Tibial artery (tissue), 4 donors: ENCODE results near the gene SLC4A3.

Experiments
- DNase-seq, 2 donors: peaks; one replicate each; pipeline ENCODE4 v3.0.0-alpha.2; 2019
- H3K27ac ChIP-seq, 2 donors: fragments of 200-600 bp; sonication (generic) in 1 of 2; 1 replicate in 1 of 2; 2 replicates in 1 of 2; pipeline ENCODE4 v1.5.1; 2018 to 2019; ENCODE audit warnings: mild to moderate bottlenecking in 1 of 2
- H3K27me3 ChIP-seq, 2 donors: fragments of 200-600 bp; sonication (generic) in 1 of 2; one replicate each; pipeline versions ENCODE4 v1.5.1 to v1.6.0; 2016 to 2019
- H3K36me3 ChIP-seq, 3 donors: fragments of 200-600 bp; sonication (generic) in 2 of 3; one replicate each; pipeline ENCODE4 v1.5.1; 2016 to 2019; ENCODE audit warnings: mild to moderate bottlenecking in 2 of 3
- H3K4me1 ChIP-seq, 4 donors: fragments of 200-600 bp; sonication (generic) in 2 of 4; 1 replicate in 3 of 4; 2 replicates in 1 of 4; pipeline ENCODE4 v1.5.1; 2016 to 2019
- H3K4me3 ChIP-seq, 2 donors: fragments of 200-600 bp; sonication (generic) in 1 of 2; 1 replicate in 1 of 2; 2 replicates in 1 of 2; pipeline ENCODE4 v1.5.1; 2018 to 2019; ENCODE audit warnings: mild to moderate bottlenecking in 2 of 2
- H3K9me3 ChIP-seq, 3 donors: fragments of 200-600 bp; sonication (generic) in 1 of 3; one replicate each; pipeline ENCODE4 v1.5.1; 2016 to 2019
- intact Hi-C: fragments of 100-400 bp; cut with DNase I; formaldehyde crosslinking; loops from one replicate; pipeline ENCODE4 v1.15.0; 2023; ENCODE audit warnings: low total_unique reads
- TF ChIP-seq, protein P1 (sequence below), 2 experiments: fragments of 200-600 bp in 1 of 2; fragments of 450-650 bp in 1 of 2; IDR thresholded peaks; one replicate each; pipeline ENCODE4 v1.5.1; 2017 to 2019; ENCODE audit warnings: antibody characterized with exemption in 2 of 2, mild to moderate bottlenecking in 1 of 2, moderate library complexity in 1 of 2

SLC4A3 gene

DNA sequence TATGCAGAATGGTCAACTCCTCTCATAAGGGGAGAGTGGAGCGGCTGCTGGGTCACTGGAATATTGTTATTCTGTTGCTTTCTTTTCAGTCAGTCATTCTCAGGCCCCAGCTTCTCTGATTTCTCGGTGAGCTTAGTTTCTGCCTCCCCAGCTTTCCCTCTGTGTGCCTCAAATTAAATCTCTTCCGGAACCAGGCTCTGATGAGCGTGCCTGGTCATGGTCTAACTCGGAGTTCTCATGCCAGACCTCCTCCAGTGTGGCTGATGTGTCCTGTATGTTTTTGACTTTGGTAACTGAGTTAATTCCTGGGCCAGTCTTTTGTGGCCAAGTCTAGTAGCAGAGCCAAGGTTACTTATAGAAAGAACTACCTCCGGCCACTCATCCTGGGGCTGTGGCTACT, 34.7 kb upstream of the SLC4A3 start:
- no peaks in the 10 kb centered on the region for H3K27me3 ChIP-seq

GRCh38 chr2:219593154-219593553, 34.3 kb upstream of the SLC4A3 start:
- H3K4me1 ChIP-seq: peaks cover 0 to 11% (median 6%) of the 10 kb centered on the region in 4 donors
- no peaks in the 10 kb centered on the region for H3K36me3 ChIP-seq
- H3K9me3 ChIP-seq: no peaks in the 10 kb centered on the region
- TF ChIP-seq, protein P1, sequence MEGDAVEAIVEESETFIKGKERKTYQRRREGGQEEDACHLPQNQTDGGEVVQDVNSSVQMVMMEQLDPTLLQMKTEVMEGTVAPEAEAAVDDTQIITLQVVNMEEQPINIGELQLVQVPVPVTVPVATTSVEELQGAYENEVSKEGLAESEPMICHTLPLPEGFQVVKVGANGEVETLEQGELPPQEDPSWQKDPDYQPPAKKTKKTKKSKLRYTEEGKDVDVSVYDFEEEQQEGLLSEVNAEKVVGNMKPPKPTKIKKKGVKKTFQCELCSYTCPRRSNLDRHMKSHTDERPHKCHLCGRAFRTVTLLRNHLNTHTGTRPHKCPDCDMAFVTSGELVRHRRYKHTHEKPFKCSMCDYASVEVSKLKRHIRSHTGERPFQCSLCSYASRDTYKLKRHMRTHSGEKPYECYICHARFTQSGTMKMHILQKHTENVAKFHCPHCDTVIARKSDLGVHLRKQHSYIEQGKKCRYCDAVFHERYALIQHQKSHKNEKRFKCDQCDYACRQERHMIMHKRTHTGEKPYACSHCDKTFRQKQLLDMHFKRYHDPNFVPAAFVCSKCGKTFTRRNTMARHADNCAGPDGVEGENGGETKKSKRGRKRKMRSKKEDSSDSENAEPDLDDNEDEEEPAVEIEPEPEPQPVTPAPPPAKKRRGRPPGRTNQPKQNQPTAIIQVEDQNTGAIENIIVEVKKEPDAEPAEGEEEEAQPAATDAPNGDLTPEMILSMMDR (IDR thresholded peaks at IDR 0.05): no peak
- no peak for DNase-seq
- intact Hi-C loops: no loop called here
- no peaks in the 10 kb centered on the region for H3K27me3 ChIP-seq
- no peak overlapping the region for H3K4me3 ChIP-seq
- H3K27ac ChIP-seq: no peak overlapping the region

More for the DNA sequence above, 34.7 kb upstream of the SLC4A3 start:
- no peak for DNase-seq
- H3K4me3 ChIP-seq: no peak overlapping the region
- TF ChIP-seq, protein P1 (IDR thresholded peaks at IDR 0.05): no peak
- H3K4me1 ChIP-seq: peaks cover 0 to 10% (median 6%) of the 10 kb centered on the region in 4 donors
- H3K36me3 ChIP-seq: no peaks in the 10 kb centered on the region
- intact Hi-C loops: no loop called here
- no peak overlapping the region for H3K27ac ChIP-seq
- no peaks in the 10 kb centered on the region for H3K9me3 ChIP-seq

GRCh38 chr2:219595256-219595655, 32.2 kb upstream of the SLC4A3 start:
- no peak overlapping the region for H3K27ac ChIP-seq
- H3K36me3 ChIP-seq: no peaks in the 10 kb centered on the region
- no peaks in the 10 kb centered on the region for H3K9me3 ChIP-seq
- peaks cover 0 to 15% (median 6%) of the 10 kb centered on the region in 4 donors for H3K4me1 ChIP-seq
- intact Hi-C loops: loop anchor here (5.0 kb wide), 1 partner anchor 43 kb away; no protein-coding TSS in a partner anchor
- H3K27me3 ChIP-seq: no peaks in the 10 kb centered on the region
- DNase-seq: no peak
- H3K4me3 ChIP-seq: no peak overlapping the region
- TF ChIP-seq, protein P1 (IDR thresholded peaks at IDR 0.05): no peak

DNA sequence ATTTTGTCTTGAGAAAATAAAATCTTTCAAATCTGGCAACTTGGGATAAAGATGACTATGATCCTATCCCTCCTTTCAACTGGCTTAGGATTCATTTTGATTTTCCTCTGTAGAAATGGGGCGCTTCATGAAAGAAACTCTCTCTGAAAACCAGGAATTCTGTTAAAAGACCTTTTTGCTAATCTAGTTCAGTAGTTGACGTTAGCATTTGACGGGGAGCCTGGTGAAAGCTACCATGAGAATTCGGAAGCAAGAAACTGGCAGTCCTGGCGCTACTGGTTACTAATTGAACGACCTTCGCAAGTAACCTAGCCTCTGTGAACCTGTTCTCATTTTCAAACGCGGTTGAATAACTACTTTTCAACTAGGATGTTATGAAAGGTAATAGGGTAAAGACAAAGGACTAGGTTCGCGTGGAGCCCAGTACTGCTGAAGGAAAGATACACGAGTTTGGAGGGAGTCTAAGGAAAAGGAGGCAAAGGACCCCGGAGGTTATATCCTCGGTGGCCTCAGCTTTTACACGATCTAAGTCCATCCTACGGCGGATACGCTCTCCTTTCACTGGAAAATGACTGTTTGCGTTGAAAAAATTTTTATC, 30.4 kb upstream of the SLC4A3 start:
- Histone ChIP-seq H3K4me3 (peak overlapping the region; percentile 63 to 76), H3K27ac (peak overlapping the region; percentile 84 to 87), H3K36me3 (peaks cover 9 to 11% (median 10%) of the 10 kb centered on the region in 3 donors), H3K27me3 (no peaks in the 10 kb centered on the region), H3K4me1 (peaks cover 0 to 15% (median 6%) of the 10 kb centered on the region in 4 donors), H3K9me3 (no peaks in the 10 kb centered on the region)
- intact Hi-C loops: loop anchor here (5.0 kb wide), 1 partner anchor 45 kb away; no protein-coding TSS in a partner anchor
- TF ChIP-seq, protein P1 (IDR thresholded peaks at IDR 0.05): no peak
- DNase-seq: no peak

- TF ChIP-seq, protein P1 (IDR thresholded peaks at IDR 0.05): peak in 1 of 2 experiments; percentile 6
Measured at GRCh38 chr2:219597552-219598307, 29.7 kb upstream of the SLC4A3 start, which contains the start of gene STK11IP. STK11IP (plus strand) TSS chr2:219597857; CDS start chr2:219598120, 263 bp downstream.

More at GRCh38 chr2:219597552-219598307, 29.7 kb upstream of the SLC4A3 start, which contains the start of gene STK11IP:
- DNase-seq: peak; percentile 99
- peaks cover 16 to 17% (median 17%) of the 10 kb centered on the region in 3 donors for H3K36me3 ChIP-seq
- no peaks in the 10 kb centered on the region for H3K27me3 ChIP-seq
- H3K9me3 ChIP-seq: no peaks in the 10 kb centered on the region
- H3K27ac ChIP-seq: peak within 1 kb of the TSS; percentile 84 to 87
- H3K4me3 ChIP-seq: peak within 1 kb of the TSS; percentile 63 to 76
- intact Hi-C loops: loop anchor here (5.0 kb wide), 1 partner anchor 45 kb away; no protein-coding TSS in a partner anchor
- H3K4me1 ChIP-seq: peaks cover 0 to 15% (median 6%) of the 10 kb centered on the region in 4 donors
